Astrocyte of the spinal cord (primary cell): ENCODE results near the gene ZNF292.

Experiments used
- DNase-seq: peaks from one replicate; pipeline ENCODE4 v3.0.0; 2011; ENCODE audit warnings: low read depth, low spot score
- H3K4me3 ChIP-seq: 2 replicates; pipeline ENCODE4 v1.5.1; 2011; ENCODE audit warnings: low read depth, mild to moderate bottlenecking, low read length, moderate library complexity
- CTCF ChIP-seq: IDR thresholded peaks from 2 replicates; pipeline ENCODE4 v1.5.1; 2012; ENCODE audit warnings: low read depth, mild to moderate bottlenecking, low read length, inconsistent platforms
- in situ Hi-C: cut with HindIII; loops from 2 replicates; pipeline ENCODE4 v1.10.0; 2017; ENCODE audit warnings: low sequenced_read_pairs

ZNF292 gene

DNA sequence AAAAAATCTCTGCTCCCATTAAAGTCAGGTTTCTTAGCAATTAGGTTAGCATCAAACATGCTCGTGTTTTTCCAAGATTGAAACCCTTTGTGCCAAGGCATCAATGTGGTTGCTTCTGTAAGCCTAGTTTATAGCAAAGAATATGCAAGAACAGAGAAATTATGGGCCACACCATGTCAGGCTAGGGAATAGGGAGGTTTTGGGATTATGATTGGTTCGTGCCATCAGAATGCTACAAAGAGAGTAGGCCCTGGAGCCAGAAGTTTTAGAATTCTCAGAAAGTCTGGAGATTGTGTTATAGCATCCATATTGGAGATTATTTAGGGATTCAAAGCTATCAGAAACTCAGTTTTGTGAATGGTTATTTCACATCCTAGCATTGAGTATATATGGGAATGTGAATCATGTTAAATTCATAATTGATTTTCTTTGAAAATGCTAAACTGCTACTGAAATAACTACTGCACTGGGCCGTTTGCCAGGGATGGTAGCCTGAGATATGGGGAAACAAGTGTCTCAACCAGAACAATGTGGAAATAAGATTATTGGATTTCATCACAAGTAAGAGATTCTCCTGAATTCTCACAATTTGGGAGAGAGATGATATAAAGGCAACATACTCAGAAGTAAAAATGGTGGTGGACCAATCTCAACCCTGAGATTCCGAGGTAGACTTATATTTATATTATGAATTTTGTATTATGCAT is 45.3 kb downstream of the ZNF292 start:
- no peak for TF ChIP-seq CTCF
- in situ Hi-C loops, result no loop called here
- DNase-seq, result no peak

DNA sequence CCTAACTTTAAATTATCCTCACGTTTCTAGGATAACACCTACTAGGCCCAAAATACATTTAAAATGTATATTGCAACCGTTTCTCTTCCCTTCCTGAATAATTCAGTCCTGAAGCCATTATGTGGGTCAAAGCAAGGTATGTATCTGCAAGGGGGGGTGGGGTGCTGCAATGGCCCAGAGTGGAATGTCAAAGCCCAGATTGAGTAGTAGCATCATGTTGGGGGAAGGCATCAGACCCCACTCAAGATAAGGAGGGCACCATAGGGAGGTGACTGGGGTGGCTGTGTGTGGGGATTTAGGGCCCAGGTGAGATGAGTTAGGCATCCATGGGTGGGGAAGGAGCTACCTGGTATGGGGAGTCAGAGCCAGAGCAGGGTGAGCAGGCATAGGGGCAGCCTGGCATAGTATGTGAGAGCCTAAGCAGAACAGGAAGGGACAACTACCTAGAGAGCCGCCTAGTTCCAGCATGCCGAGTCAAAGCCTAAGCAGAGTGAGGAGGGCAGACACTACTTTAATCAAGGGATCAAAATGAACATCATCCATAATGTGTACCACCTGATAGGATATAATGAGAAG is 48.2 kb downstream of the ZNF292 start:
- no peak for TF ChIP-seq CTCF
- no peak overlapping the region for H3K4me3 ChIP-seq
- no peak for DNase-seq
- in situ Hi-C loops, result no loop called here

More for the DNA sequence above, 45.3 kb downstream of the ZNF292 start:
- no peak overlapping the region for H3K4me3 ChIP-seq

GRCh38 chr6:87209812-87210211 is 54.4 kb downstream of the ZNF292 start:
- TF ChIP-seq CTCF, result no peak
- H3K4me3 ChIP-seq, result no peak overlapping the region
- in situ Hi-C loops, result no loop called here
- DNase-seq, result no peak

DNA sequence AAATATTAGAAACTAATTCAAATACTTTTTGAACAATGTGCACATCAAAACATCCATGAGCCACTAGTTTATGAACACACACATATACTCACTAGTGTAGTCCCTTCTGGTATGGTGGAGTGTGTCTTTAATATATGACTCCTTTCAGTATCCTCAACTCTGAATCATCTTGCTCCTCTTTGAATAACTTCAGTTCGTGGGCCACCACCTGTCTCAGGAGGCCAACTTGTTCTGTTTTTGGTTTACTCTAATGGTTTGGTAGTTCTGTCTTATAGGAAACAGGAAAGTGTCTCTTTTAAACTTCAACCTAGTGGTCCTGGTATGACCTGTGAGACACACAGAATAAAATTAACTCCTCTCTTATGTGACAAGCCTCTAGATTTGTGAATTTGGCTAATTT is 55.6 kb downstream of the ZNF292 start:
- DNase-seq, result no peak
- no peak overlapping the region for H3K4me3 ChIP-seq
- in situ Hi-C loops, result no loop called here
- no peak for TF ChIP-seq CTCF

- in situ Hi-C loops, result no loop called here
- TF ChIP-seq CTCF, result no peak
- H3K4me3 ChIP-seq, result no peak overlapping the region
Measured at GRCh38 chr6:87212596-87212995, 57.2 kb downstream of the ZNF292 start.

GRCh38 chr6:87213364-87213763 is 58.0 kb downstream of the ZNF292 start:
- no peak overlapping the region for H3K4me3 ChIP-seq
- no peak for DNase-seq
- in situ Hi-C loops, result no loop called here
- TF ChIP-seq CTCF, result no peak

More at GRCh38 chr6:87212596-87212995, 57.2 kb downstream of the ZNF292 start:
- DNase-seq, result no peak
